Measurements from ENCODE around the gene ITPR2. TPM values are rescaled to one million over a fixed set of nuclear protein-coding genes. Genes with fewer than 3 reads are reported as not detected.

Gene ITPR2
- total and polyA plus RNA-seq, 4 donors = 4.1 to 47.0 (median 26.5) TPM

DNA sequence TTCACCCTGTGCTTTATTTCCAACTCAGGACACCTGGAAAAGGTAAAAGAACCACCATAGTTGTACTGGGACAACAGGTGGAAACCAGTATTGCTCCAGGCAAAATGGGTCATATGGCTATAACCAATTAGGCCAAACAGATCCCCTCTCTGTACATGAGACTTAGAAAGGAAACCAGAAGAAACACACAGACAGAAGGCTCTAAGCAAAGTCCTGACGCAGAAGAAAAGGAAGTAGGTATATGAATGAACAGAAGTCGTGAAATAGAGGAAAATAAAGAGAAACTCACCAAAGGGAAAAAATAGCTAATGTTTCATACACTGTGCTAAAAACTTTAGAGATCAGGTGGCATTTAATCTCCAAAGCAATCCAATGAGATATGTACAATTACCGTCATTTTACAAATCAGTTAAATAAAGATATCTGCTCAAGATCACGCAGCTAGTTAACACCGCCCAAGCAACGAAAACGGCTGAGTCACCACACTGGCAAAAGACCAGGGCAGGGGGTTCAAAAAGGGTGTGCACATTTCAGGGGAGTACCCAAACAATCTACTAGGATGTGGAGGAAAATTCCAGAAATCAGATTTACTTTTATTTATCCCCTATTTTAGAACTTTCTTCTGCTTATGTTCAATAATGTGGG, 82.3 kb downstream of the ITPR2 start:
- Histone ChIP-seq H3K27me3 (ENCODE audit: control insufficient read depth in 3 of 3, insufficient read depth in 3 of 3, low read length in 2 of 3) (no peaks in the 10 kb centered on the region), H3K4me3 (no peak overlapping the region), H3K36me3 (ENCODE audit: control insufficient read depth in 4 of 4, insufficient read depth in 4 of 4, low read length in 4 of 4) (no peaks in the 10 kb centered on the region), H3K9ac (ENCODE audit: insufficient read depth in 1 of 2, low read length in 2 of 2) (no peak overlapping the region), H3K9me3 (ENCODE audit: control insufficient read depth in 4 of 4, insufficient read depth in 3 of 4, low read length in 3 of 4) (no peaks in the 10 kb centered on the region), H3K4me1 (ENCODE audit: control insufficient read depth in 5 of 5, insufficient read depth in 5 of 5, low read length in 5 of 5) (no peaks in the 10 kb centered on the region), H3K27ac (ENCODE audit: low read depth in 1 of 2, low read length in 1 of 2) (no peak overlapping the region)
- ATAC-seq (ENCODE audit: insufficient read depth, low FRiP score) = no peak
- no peak for DNase-seq
- WGBS, 2 donors = 38 to 68% methylated on average over 7 of the region's 7 CpGs
- TF ChIP-seq, protein P1, sequence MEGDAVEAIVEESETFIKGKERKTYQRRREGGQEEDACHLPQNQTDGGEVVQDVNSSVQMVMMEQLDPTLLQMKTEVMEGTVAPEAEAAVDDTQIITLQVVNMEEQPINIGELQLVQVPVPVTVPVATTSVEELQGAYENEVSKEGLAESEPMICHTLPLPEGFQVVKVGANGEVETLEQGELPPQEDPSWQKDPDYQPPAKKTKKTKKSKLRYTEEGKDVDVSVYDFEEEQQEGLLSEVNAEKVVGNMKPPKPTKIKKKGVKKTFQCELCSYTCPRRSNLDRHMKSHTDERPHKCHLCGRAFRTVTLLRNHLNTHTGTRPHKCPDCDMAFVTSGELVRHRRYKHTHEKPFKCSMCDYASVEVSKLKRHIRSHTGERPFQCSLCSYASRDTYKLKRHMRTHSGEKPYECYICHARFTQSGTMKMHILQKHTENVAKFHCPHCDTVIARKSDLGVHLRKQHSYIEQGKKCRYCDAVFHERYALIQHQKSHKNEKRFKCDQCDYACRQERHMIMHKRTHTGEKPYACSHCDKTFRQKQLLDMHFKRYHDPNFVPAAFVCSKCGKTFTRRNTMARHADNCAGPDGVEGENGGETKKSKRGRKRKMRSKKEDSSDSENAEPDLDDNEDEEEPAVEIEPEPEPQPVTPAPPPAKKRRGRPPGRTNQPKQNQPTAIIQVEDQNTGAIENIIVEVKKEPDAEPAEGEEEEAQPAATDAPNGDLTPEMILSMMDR (IDR thresholded peaks at IDR 0.05; ENCODE audit: control extremely low read depth, extremely low read depth) = no peak

DNA sequence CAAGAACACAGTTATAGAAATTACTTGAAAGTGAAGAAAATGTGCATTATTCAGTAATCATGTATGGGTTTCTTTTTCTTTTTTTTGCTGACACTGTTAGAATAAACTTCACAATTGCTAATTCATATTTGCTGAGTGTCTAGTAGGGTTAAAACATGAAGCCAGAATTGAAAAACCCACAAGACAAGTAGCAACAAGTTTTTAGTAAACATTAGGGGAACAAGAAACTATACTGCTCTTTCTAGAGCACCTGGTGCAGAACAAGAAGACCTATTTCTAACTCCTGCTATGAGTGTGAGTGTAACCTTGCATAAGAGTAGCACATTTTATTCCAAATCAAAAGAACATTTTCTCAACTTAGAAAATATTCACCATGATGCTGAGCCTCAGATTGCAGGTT, 83.2 kb downstream of the ITPR2 start:
- ATAC-seq (ENCODE audit: insufficient read depth, low FRiP score) = no peak
- TF ChIP-seq, protein P1 (IDR thresholded peaks at IDR 0.05; ENCODE audit: control extremely low read depth, extremely low read depth) = no peak

DNA sequence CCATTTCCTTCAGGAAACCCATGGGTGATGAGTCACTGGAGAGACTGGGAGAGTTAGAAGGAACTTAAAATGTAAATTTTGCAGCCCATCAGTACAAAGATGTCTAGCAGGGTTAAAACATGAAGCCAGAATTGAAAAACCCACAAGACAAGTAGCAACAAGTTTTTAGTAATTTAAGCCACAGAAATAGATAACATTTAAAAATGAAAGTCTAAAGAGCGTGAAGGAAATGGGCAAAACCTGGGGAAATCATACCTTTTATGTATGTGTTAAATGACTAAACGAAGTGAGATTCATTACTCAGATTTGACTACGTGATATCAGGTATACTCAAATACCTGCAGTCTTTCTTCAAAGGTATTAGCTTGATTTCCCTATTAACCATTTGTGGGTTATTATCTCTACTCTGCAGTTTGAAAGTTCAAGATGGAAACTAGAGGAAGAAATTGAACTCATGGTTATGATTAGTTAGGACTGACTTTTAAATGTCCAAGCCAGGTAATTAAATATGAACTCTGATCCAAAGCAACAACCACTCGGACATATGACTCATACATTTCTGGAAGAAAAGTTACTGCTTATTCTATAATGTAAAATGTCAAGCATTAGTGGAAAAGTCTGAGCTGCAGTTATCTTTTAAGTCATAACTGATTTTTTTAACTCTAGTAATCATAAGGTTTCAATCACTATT, 84.1 kb downstream of the ITPR2 start:
- DNase-seq = no peak
- WGBS, 2 donors = 72 to 78% methylated on average over 4 of the region's 4 CpGs
- Histone ChIP-seq H3K4me3 (no peak overlapping the region), H3K9ac (ENCODE audit: insufficient read depth in 1 of 2, low read length in 2 of 2) (no peak overlapping the region), H3K4me1 (ENCODE audit: control insufficient read depth in 5 of 5, insufficient read depth in 5 of 5, low read length in 5 of 5) (peaks cover 0 to 1% (median 0%) of the 10 kb centered on the region in 5 donors), H3K27ac (ENCODE audit: low read depth in 1 of 2, low read length in 1 of 2) (no peak overlapping the region), H3K9me3 (ENCODE audit: control insufficient read depth in 4 of 4, insufficient read depth in 3 of 4, low read length in 3 of 4) (no peaks in the 10 kb centered on the region), H3K36me3 (ENCODE audit: control insufficient read depth in 4 of 4, insufficient read depth in 4 of 4, low read length in 4 of 4) (no peaks in the 10 kb centered on the region), H3K27me3 (ENCODE audit: control insufficient read depth in 3 of 3, insufficient read depth in 3 of 3, low read length in 2 of 3) (no peaks in the 10 kb centered on the region)
- TF ChIP-seq, protein P1 (IDR thresholded peaks at IDR 0.05; ENCODE audit: control extremely low read depth, extremely low read depth) = no peak
- no peak for ATAC-seq (ENCODE audit: insufficient read depth, low FRiP score)

More for the DNA sequence above, 83.2 kb downstream of the ITPR2 start:
- H3K4me1 ChIP-seq (ENCODE audit: control insufficient read depth in 5 of 5, insufficient read depth in 5 of 5, low read length in 5 of 5) = no peaks in the 10 kb centered on the region
- no peaks in the 10 kb centered on the region for H3K27me3 ChIP-seq (ENCODE audit: control insufficient read depth in 3 of 3, insufficient read depth in 3 of 3, low read length in 2 of 3)
- no peak for DNase-seq
- no peak overlapping the region for H3K27ac ChIP-seq (ENCODE audit: low read depth in 1 of 2, low read length in 1 of 2)
- no peaks in the 10 kb centered on the region for H3K9me3 ChIP-seq (ENCODE audit: control insufficient read depth in 4 of 4, insufficient read depth in 3 of 4, low read length in 3 of 4)
- H3K4me3 ChIP-seq = no peak overlapping the region
- H3K9ac ChIP-seq (ENCODE audit: insufficient read depth in 1 of 2, low read length in 2 of 2) = no peak overlapping the region
- no peaks in the 10 kb centered on the region for H3K36me3 ChIP-seq (ENCODE audit: control insufficient read depth in 4 of 4, insufficient read depth in 4 of 4, low read length in 4 of 4)
